HCT116 (cell line): ENCODE measurements around the gene MIDN. TPM values are rescaled to one million over a fixed set of nuclear protein-coding genes. Genes with fewer than 3 reads are reported as not detected.

ENCODE experiments used
- ATAC-seq: fragments of 200-7000 bp; cut with Tn5 transposase; 2 replicates; pipeline ENCODE4 v1.9.1; 2020; ENCODE audit warnings: mild to moderate bottlenecking, moderate library complexity
- BruUV-seq: library from RNA; stranded (reverse); fragments of 400-500 nt; replicated peaks from 2 replicates; lab custom pipeline; 2021; lab: Mats Ljungman, UMichigan
- CTCF ChIA-PET: fragments of 300-600 bp; sonication (Branson Sonifier 250); formaldehyde crosslinking; loops from one replicate; lab custom pipeline; 2021; ENCODE audit warnings: antibody characterized with exemption; lab: Charles Lee
- POLR2A ChIA-PET: fragments of 300-600, 350-600 bp; sonication (Branson Sonifier 250); formaldehyde crosslinking; loops from one replicate; lab custom pipeline; 2021; ENCODE audit warnings: antibody characterized with exemption; lab: Charles Lee
- RAD21 ChIA-PET, 2 experiments: fragments of 300-600 bp; sonication (Branson Sonifier 250); formaldehyde crosslinking; loops; one replicate each; lab custom pipeline; 2023; ENCODE audit warnings: low total read pairs in 2 of 2; ENCODE audit not compliant: uncharacterized antibody in 2 of 2, unreplicated experiment in 2 of 2, low non-redundant PET in 1 of 2; lab: Charles Lee
- DNase-seq: peaks from one replicate; pipeline ENCODE4 v3.0.0-alpha.2; 2010; ENCODE audit warnings: low read depth, low spot score
- H2AFZ ChIP-seq: fragments of 200-600 bp; shearing (Covaris generic), sonication (generic); 2 replicates; pipeline ENCODE4 v1.6.1; 2017; ENCODE audit warnings: low read depth, mixed run types, mixed read lengths, antibody characterized with exemption, low read length; ENCODE audit not compliant: poor library complexity, severe bottlenecking
- H3K27ac ChIP-seq: 2 replicates; pipeline ENCODE4 v1.5.1; 2012; ENCODE audit warnings: low read depth, low read length
- H3K27me3 ChIP-seq: fragments of 200-600 bp; sonication (generic); 2 replicates; pipeline ENCODE4 v1.6.1; 2016; ENCODE audit warnings: mixed run types, low read length, mixed read lengths; ENCODE audit not compliant: insufficient read depth
- H3K36me3 ChIP-seq, 2 experiments: fragments of 200-500 bp in 1 of 2; fragments of 200-600 bp in 1 of 2; sonication (Bioruptor generic) in 1 of 2; sonication (generic) in 1 of 2; 2 replicates each; pipeline versions ENCODE4 v1.5.1 to v1.6.1; 2014 to 2016; ENCODE audit warnings: low read length in 2 of 2, inconsistent platforms in 1 of 2, mixed read lengths in 1 of 2, mixed run types in 1 of 2; ENCODE audit not compliant: insufficient read depth in 2 of 2, control insufficient read depth in 1 of 2
- H3K4me1 ChIP-seq, 2 experiments: fragments of 200-600 bp in 1 of 2; sonication (generic) in 1 of 2; 2 replicates each; pipeline versions ENCODE4 v1.5.1 to v1.6.1; 2012 to 2017; ENCODE audit warnings: low read length in 2 of 2, inconsistent platforms in 1 of 2, mild to moderate bottlenecking in 1 of 2, mixed read lengths in 1 of 2, mixed run types in 1 of 2, moderate library complexity in 1 of 2; ENCODE audit not compliant: insufficient read depth in 2 of 2, control insufficient read depth in 1 of 2
- H3K4me2 ChIP-seq: fragments of 200-600 bp; sonication (generic); 2 replicates; pipeline ENCODE4 v1.6.1; 2017; ENCODE audit warnings: mixed run types, low read length, mixed read lengths
- H3K4me3 ChIP-seq, 2 experiments: fragments of 200-600 bp in 1 of 2; sonication (generic) in 1 of 2; replicated peaks in 1 of 2; 2 replicates each; pipeline ENCODE4 v1.5.1; 2011 to 2016; ENCODE audit warnings: low read length in 2 of 2, control low read depth in 1 of 2, low read depth in 1 of 2, mild to moderate bottlenecking in 1 of 2, mixed read lengths in 1 of 2, mixed run types in 1 of 2
- H3K79me2 ChIP-seq: fragments of 200-600 bp; sonication (generic); 2 replicates; pipeline ENCODE4 v1.6.1; 2017; ENCODE audit warnings: mild to moderate bottlenecking, mixed run types, low read length, moderate library complexity, mixed read lengths; ENCODE audit not compliant: insufficient read depth
- H3K9ac ChIP-seq: fragments of 200-600 bp; sonication (generic); 2 replicates; pipeline ENCODE4 v1.6.1; 2016; ENCODE audit warnings: low read length, mixed read lengths
- H3K9me2 ChIP-seq: fragments of 200-600 bp; sonication (generic), shearing (Covaris generic); 2 replicates; pipeline ENCODE4 v1.6.1; 2017; ENCODE audit warnings: mixed run types, mild to moderate bottlenecking, moderate library complexity; ENCODE audit not compliant: insufficient read depth
- H3K9me3 ChIP-seq, 2 experiments: fragments of 200-500 bp in 1 of 2; fragments of 200-600 bp in 1 of 2; sonication (Bioruptor generic) in 1 of 2; sonication (generic) in 1 of 2; 2 replicates each; pipeline ENCODE4 v1.6.1; 2014 to 2017; ENCODE audit warnings: low read length in 2 of 2, mixed read lengths in 2 of 2, inconsistent platforms in 1 of 2, low read depth in 1 of 2, mild to moderate bottlenecking in 1 of 2, mixed run types in 1 of 2, moderate library complexity in 1 of 2; ENCODE audit not compliant: control insufficient read depth in 1 of 2, insufficient read depth in 1 of 2
- H4K20me1 ChIP-seq: fragments of 200-600 bp; sonication (generic), shearing (Covaris generic); 2 replicates; pipeline ENCODE4 v1.6.1; 2017; ENCODE audit warnings: mixed run types, mild to moderate bottlenecking, moderate library complexity; ENCODE audit not compliant: insufficient read depth
- CEBPB ChIP-seq: IDR thresholded peaks from 2 replicates; pipeline ENCODE4 v1.6.1; 2012; ENCODE audit warnings: low read depth
- SRF ChIP-seq: IDR thresholded peaks from 2 replicates; pipeline ENCODE4 v1.6.1; 2012; ENCODE audit warnings: low read depth
- ZFX ChIP-seq: fragments of 450-650 bp; IDR thresholded peaks from 2 replicates; pipeline ENCODE4 v1.6.1; 2017
- intact Hi-C: fragments of 100-400 bp; cut with micrococcal nuclease; formaldehyde crosslinking; loops from 2 replicates; pipeline ENCODE4 v1.10.0; 2022
- total RNA-seq: library from RNA; stranded (reverse); gene quantifications from one replicate; pipeline ENCODE4 v1.2.1, GENCODE V29; 2021; ENCODE audit not compliant: unreplicated experiment
- TF ChIP-seq, protein P1 (sequence below), 3 experiments: fragments of 200-600 bp in 1 of 3; sonication (generic) in 1 of 3; IDR thresholded peaks in 2 of 3; conservative IDR thresholded peaks in 1 of 3; 2 replicates each; pipeline ENCODE4 v1.5.1; 2012 to 2017; ENCODE audit warnings: low read depth in 2 of 3, low read length in 2 of 3, antibody characterized with exemption in 1 of 3, borderline replicate concordance in 1 of 3, control low read depth in 1 of 3, mild to moderate bottlenecking in 1 of 3, mixed read lengths in 1 of 3, mixed run types in 1 of 3, moderate library complexity in 1 of 3; ENCODE audit not compliant: insufficient read depth in 1 of 3

Gene MIDN
- total RNA-seq, 1 experiment from 2014 or later = 146 TPM

DNA sequence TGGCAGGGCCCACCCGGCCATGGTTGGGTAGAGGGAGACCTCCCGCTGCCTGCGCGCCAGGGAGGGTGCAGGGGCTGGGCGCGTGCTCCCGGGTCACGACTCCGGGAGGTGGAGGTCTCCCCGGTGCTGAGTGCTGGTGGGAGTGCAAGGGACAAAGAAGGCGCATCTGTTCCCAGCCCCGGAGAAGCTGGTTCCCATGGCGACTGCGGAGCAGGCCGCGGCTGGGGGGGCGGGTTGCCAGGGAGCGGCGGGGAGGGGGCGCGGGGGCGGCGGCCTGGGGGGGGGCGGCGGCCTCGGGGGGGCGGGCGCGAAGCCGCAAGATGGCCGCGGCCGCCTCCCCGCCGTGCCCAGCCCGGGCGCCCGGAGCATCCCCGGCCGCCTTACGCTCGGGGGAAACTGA is 11.8 kb upstream of the MIDN start:
- POLR2A ChIA-PET = interaction anchor here (0.9 kb wide), 1 partner anchor 9 kb away, joined by 3 read pairs; no protein-coding TSS in a partner anchor
- Histone ChIP-seq H4K20me1 (no peaks in the 10 kb centered on the region), H3K27ac (peak overlapping the region; percentile 94), H3K4me3 (peak overlapping the region; percentile 83 to 96)
- RAD21 ChIA-PET = no interaction called here
- intact Hi-C loops = no loop called here
- TF ChIP-seq, protein P1, sequence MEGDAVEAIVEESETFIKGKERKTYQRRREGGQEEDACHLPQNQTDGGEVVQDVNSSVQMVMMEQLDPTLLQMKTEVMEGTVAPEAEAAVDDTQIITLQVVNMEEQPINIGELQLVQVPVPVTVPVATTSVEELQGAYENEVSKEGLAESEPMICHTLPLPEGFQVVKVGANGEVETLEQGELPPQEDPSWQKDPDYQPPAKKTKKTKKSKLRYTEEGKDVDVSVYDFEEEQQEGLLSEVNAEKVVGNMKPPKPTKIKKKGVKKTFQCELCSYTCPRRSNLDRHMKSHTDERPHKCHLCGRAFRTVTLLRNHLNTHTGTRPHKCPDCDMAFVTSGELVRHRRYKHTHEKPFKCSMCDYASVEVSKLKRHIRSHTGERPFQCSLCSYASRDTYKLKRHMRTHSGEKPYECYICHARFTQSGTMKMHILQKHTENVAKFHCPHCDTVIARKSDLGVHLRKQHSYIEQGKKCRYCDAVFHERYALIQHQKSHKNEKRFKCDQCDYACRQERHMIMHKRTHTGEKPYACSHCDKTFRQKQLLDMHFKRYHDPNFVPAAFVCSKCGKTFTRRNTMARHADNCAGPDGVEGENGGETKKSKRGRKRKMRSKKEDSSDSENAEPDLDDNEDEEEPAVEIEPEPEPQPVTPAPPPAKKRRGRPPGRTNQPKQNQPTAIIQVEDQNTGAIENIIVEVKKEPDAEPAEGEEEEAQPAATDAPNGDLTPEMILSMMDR (IDR thresholded peaks at IDR 0.05 in 2 of 3, conservative IDR thresholded peaks at IDR 0.05 in 1 of 3; ENCODE audit: borderline replicate concordance in 1 of 3, insufficient read depth in 1 of 3, low read depth in 2 of 3, low read length in 2 of 3) = no peak
- TF ChIP-seq SRF = no peak
- TF ChIP-seq, all 23 proteins: peak for 0
- Histone ChIP-seq H3K9me3 (no peaks in the 10 kb centered on the region), H3K9ac (peak overlapping the region; percentile 95), H3K4me1 (peaks cover 30 to 58% of the 10 kb centered on the region in 2 experiments), H3K36me3 (peaks cover 3 to 16% of the 10 kb centered on the region in 2 experiments; a peak in 3 of 4 replicates), H3K4me2 (peak overlapping the region; percentile 94), H3K27me3 (no peaks in the 10 kb centered on the region), H2AFZ (no peak overlapping the region), H3K9me2 (no peaks in the 10 kb centered on the region), H3K79me2 (peaks cover 22% of the 10 kb centered on the region; the same call in 1 of the 2 replicates)
- CTCF ChIA-PET = no interaction called here
- DNase-seq (no peak), ATAC-seq (no peak)
- BruUV-seq = no TSS peak

DNA sequence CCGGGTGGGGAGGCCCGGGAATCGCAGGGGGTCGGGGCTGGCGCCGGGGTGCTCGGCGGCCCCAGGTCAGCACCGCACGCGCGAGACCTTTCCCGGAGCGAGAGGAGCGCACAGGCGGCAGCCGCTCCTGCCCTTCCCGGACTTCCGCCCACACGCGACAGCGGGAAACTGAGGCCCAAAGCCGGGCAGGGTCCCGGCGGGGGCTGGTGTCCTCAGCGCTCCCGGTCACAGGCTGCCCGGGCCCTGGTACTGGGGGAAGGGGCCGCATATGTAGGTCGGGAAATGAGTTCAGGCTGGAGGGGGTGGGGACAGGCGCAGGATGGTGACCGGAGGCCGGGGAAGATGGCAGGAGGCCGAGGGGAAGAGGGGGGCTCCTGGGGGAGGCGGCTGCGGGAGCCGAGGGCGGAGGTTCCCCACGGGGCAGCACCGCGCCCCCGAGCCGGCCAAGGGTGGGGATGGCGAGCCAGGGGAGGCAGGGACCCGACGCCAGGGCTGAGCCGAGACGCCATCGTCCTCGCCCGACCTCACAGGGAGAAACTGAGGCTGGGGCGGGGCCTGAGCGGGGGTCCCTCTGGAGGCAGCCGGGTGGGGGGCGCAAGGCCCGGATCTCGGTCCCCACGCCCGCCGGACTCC is 11.2 kb upstream of the MIDN start:
- Histone ChIP-seq H3K27ac (peak overlapping the region; percentile 94), H3K9me3 (no peaks in the 10 kb centered on the region), H3K4me2 (peak overlapping the region; percentile 94), H3K4me3 (peak overlapping the region; percentile 83 to 96), H3K9ac (peak overlapping the region; percentile 95), H2AFZ (no peak overlapping the region), H3K4me1 (peaks cover 28 to 52% of the 10 kb centered on the region in 2 experiments), H3K9me2 (no peaks in the 10 kb centered on the region), H3K36me3 (peaks cover 3 to 16% of the 10 kb centered on the region in 2 experiments; a peak in 3 of 4 replicates), H3K27me3 (no peaks in the 10 kb centered on the region), H3K79me2 (peaks cover 27% of the 10 kb centered on the region), H4K20me1 (no peaks in the 10 kb centered on the region)
- ATAC-seq (0 out of 2 replicates have a peak, but pooled peaks have one; percentile 1), DNase-seq (no peak)
- no TSS peak for BruUV-seq
- intact Hi-C loops = no loop called here
- ChIA-PET RAD21 (no interaction called here), CTCF (no interaction called here), POLR2A (no interaction called here)
- no peak for TF ChIP-seq CEBPB
- TF ChIP-seq ZFX = peak; percentile 50
